ENCODE measurements around the gene CHI3L2. TPM values are rescaled to one million over a fixed set of nuclear protein-coding genes. Genes with fewer than 3 reads are reported as not detected.

Gene CHI3L2
- total and polyA plus RNA-seq, 2 of the 13 experiments (the other 11 are each of a cell fraction or from before 2014, with no cell fraction given), result 0.46 to 1.7 TPM

GRCh38 chr1:111238056-111238795, 10.7 kb downstream of the CHI3L2 start (continued):
- TF ChIP-seq ZNF318 (CRISPR knock-in tag; IDR thresholded peaks at IDR 0.05) (no peak), KAT7 (CRISPR knock-in tag; IDR thresholded peaks at IDR 0.05; ENCODE audit: borderline replicate concordance) (no peak), FOXO1 (CRISPR knock-in tag; IDR thresholded peaks at IDR 0.05) (peak; percentile 42; the same call in 1 of the 2 replicates), ZMAT3 (CRISPR knock-in tag; conservative IDR thresholded peaks at IDR 0.05) (no peak), ZNF710 (CRISPR knock-in tag; IDR thresholded peaks at IDR 0.05; ENCODE audit: borderline replicate concordance) (peak; percentile 71; the same call in 1 of the 2 replicates), CHD2 (IDR thresholded peaks at IDR 0.05; ENCODE audit: low read depth, low read length) (no peak), THAP8 (CRISPR knock-in tag; IDR thresholded peaks at IDR 0.05; ENCODE audit: borderline replicate concordance) (no peak), MYPOP (CRISPR knock-in tag; IDR thresholded peaks at IDR 0.05) (no peak), HNRNPUL1 (IDR thresholded peaks at IDR 0.05; ENCODE audit: low read depth, low read length) (no peak), DRAP1 (CRISPR knock-in tag; IDR thresholded peaks at IDR 0.05) (no peak), ZNF333 (CRISPR knock-in tag; IDR thresholded peaks at IDR 0.05; ENCODE audit: borderline replicate concordance) (no peak), ZNF33B (CRISPR knock-in tag; IDR thresholded peaks at IDR 0.05) (no peak), FOXP1 (IDR thresholded peaks at IDR 0.05) (no peak), FOXP1 (CRISPR knock-in tag; IDR thresholded peaks at IDR 0.05) (peak; percentile 31; the same call in 1 of the 2 replicates), FIP1L1 (IDR thresholded peaks at IDR 0.05; ENCODE audit: borderline replicate concordance, insufficient read depth, low read depth, low read length) (no peak)

All from HepG2 (cell line).